CD4-positive, alpha-beta T cell treated with Interleukin-10 for 1 hour (primary cell): Measurements from ENCODE around the gene ERAP2.
"Not testable (repeated sequence)": the region's sequence is repeated elsewhere in the genome, so short reads cannot be mapped to it uniquely, and the experiment has no call there.

Experiments used
- DNase-seq: peaks from one replicate; pipeline ENCODE4 v3.0.0-alpha.2; 2020

ERAP2 gene

DNA sequence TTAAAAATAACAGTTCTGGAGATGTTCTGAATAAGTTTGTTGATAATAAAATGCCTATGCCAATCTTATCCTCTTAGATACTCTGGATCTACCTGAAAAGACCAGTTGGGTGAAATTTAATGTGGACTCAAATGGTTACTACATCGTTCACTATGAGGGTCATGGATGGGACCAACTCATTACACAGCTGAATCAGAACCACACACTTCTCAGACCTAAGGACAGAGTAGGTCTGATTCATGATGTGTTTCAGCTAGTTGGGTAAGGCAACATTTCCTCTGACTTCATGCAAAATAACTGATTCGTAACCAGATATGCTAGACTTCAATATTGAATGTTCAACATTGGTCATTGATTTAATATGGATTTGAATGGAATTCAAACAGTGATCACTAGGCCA lies 27.0 kb downstream of the ERAP2 start:
- DNase-seq, result no peak

DNA sequence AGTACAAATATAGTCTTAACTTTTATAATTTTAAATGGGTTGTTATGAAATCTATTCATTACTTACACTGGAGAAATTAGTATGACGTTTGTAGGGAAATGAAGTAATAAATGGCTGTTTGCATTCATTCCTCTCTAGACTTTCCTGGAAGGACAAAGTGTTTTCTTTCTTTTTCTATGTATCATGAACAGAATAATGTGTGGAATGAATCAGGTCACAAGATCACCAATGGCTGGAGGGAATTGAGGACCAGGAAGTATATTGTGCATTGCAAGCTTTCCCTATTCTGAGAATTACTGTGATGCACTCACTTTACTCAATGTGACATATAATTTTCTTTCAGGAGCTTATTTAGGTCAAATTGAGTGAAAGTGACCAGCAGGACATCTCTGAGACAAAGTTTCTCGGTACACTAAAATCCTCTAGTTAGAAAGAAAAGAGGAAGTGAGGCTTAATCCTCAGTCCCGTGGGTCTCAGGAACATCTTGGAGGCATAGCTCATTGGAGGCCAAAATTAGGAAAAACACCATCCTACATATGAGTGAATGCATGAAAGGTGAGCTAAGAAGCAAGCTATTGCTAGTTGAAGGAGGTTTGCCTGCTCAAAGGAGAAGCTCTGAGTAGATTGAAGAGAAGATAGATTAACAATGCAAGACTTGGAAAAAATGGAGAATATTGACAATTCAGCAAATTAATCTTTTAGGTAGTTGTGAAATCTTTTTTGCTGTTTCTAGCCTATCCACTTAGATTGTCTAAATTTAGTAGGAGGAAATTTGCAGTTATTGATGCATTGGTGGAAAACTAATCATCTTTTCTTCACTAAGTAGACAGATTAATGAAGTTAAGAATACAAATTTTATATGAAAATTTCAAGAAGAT lies 28.0 kb downstream of the ERAP2 start:
- DNase-seq, result no peak

DNA sequence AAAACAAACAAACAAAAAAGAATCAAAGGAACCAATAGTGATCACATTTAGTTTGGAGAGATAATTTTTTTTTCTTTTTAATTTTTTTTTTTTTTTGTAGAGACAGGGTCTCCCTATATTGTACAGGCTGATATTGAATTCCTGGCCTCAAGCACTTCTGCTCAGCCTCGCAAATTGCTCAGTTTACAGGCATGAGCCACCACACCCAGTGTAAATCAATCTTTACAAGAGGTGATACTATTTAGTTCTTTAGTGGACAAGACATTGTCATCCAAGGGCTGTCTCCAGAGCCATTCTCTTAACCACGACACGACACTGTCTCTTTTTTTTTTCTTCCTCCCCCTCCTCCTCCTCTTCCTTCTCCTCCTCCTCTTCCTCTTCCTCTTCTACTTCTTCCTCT lies 29.6 kb downstream of the ERAP2 start:
- no peak for DNase-seq

DNA sequence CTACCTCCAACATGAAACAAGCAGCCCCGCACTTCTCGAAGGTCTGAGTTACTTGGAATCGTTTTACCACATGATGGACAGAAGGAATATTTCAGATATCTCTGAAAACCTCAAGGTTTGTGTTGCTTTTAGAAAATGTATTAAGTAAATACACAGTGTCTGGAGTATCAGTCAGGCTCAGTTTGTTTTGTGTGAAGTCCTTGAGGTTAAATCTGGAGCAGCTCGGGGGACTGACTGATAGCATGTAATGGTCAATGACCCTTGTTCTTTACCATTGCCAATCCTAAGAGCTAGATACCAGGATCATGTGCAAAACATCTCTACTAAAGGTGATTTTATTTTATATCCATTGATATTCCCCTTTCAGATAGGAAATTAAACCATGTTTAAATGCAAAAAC lies 32.7 kb downstream of the ERAP2 start:
- no peak for DNase-seq

- no peak for DNase-seq
Observed at GRCh38 chr5:96909435-96909834, 33.1 kb downstream of the ERAP2 start.

GRCh38 chr5:96911139-96911538 lies 34.8 kb downstream of the ERAP2 start:
- DNase-seq, result no peak

DNA sequence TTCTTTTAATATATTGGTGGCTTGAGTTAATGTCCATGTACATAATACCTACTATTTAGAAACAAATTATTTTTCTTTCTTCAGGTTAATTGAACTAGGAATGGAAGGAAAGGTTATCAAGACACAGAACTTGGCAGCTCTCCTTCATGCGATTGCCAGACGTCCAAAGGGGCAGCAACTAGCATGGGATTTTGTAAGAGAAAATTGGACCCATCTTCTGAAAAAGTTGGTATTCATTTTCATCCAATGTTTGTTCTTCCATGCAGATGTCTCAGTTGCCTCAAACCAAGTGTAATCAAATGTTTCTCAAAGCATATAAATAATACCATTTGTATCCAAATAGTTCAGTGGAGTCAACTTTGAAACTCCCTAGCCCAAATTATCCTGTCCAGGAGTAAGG lies 36.9 kb downstream of the ERAP2 start:
- DNase-seq, result no peak

DNA sequence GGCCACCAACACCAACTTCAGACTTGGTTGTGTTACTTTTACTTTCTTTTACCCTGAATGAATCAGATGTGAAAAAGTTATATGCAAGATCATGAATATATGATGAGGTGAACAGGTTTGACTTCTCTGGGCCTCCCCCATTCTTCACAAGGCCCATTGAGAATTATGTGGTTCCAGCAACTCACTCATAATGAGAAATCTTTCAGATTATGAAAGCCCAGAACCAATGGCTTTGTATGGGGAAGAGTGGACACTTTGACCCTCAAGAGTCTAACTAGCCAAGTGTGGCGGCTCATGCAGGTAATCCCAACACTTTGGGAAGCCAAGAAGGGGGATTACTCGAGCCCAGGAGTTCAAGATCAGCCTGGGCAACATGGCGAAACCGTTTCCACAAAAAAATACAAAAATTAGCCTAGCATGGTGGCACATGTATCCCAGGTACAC lies 43.5 kb downstream of the ERAP2 start:
- DNase-seq, result no peak

DNA sequence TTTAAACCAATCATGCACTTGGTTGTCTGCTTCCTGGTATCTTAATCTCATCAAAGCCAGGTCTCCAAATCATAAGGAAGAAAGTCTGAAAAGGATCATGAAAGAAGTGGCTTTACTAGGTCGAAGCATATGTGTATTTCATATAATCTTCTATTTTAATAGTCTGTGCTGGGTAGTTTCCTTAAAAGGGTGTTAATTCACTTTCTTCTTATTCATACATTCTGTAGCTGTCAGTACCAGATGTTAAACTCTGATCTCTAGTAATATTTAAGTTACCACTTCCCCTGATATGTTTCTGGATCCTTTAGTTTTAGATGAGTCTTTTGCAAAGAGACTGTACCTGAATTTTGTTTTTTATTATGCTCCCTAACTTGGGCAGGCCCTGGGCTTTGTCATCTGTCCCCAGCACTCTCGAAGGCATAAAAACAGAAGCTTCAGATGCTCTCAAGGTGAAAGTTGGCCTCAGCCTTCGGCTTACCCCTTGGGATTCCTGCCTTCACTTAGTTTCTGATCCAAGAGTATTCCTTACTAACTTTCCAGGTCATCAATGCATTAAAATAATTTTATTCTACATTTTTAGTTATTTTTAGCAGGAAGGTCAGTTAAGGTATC lies 44.5 kb downstream of the ERAP2 start:
- DNase-seq, result no peak

- DNase-seq, result no peak
Observed at GRCh38 chr5:96922499-96923244, 46.4 kb downstream of the ERAP2 start.

- peak; percentile 17 for DNase-seq
Observed at GRCh38 chr5:96924016-96924443, 47.7 kb downstream of the ERAP2 start.

DNA sequence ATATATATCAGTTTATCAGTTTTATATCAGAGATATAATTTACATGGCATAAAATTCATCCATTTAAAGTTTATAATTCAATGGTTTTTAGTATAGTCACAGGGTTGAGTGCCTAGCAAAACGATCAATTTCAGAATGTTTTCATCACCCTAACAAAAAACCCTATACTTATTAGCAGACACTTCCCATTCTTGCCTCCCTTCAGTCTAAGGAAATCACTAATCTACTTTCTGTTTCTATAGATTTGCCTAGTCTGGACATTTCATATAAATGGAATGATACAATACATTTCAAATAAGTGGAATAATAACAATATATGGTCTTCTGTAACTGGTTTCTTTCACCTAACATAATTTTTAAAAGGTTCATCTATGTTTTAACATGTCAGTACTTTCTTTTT lies 50.0 kb downstream of the ERAP2 start:
- no peak for DNase-seq

GRCh38 chr5:96927008-96927407 lies 50.7 kb downstream of the ERAP2 start:
- DNase-seq, result no peak

GRCh38 chr5:96928931-96929708 lies 52.8 kb downstream of the ERAP2 start:
- DNase-seq, result peak; percentile 13

DNA sequence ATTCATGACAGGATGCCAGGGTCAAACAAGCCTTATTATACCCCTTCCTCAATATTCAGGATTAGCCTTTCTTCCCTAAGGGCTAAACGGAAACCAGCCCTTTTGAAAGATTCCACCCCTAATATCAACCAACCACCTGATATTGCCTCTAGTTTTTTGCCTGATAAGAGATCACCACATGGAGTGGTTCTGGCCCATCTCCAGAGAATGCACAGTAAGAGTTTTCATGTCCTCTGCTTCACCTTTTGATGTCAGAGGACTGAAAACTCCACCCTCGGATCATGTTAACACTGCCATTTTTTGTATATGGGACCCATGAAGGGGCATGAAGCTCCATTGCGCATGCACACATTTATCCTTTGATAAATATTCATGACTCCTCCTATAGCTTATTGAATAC lies 53.8 kb downstream of the ERAP2 start:
- no peak for DNase-seq

DNA sequence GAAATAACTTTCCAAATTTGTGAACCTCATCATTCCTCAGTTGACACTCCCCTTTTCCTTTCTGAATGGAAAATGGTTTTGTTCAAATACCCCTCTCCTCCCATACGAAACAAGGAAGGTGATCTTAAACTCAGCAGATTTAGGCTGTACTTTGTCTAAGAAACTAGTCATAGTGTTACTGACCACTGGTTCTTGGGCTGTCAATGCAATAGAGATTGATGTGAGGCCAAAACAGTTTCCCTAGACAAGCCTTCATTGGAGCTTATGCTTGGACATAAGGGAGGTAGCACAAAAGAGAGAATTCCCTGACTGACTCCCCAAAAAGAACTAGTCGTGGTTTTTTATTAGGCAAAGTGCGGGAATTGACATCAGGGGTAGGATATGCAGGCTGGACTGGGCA lies 54.3 kb downstream of the ERAP2 start:
- no peak for DNase-seq

- not testable (repeated sequence) for DNase-seq
Observed at GRCh38 chr5:96931037-96931436, 54.7 kb downstream of the ERAP2 start.

- DNase-seq, result no peak
Observed at GRCh38 chr5:96931605-96932004, 55.3 kb downstream of the ERAP2 start.

GRCh38 chr5:96932026-96932425 lies 55.7 kb downstream of the ERAP2 start:
- no peak for DNase-seq

DNA sequence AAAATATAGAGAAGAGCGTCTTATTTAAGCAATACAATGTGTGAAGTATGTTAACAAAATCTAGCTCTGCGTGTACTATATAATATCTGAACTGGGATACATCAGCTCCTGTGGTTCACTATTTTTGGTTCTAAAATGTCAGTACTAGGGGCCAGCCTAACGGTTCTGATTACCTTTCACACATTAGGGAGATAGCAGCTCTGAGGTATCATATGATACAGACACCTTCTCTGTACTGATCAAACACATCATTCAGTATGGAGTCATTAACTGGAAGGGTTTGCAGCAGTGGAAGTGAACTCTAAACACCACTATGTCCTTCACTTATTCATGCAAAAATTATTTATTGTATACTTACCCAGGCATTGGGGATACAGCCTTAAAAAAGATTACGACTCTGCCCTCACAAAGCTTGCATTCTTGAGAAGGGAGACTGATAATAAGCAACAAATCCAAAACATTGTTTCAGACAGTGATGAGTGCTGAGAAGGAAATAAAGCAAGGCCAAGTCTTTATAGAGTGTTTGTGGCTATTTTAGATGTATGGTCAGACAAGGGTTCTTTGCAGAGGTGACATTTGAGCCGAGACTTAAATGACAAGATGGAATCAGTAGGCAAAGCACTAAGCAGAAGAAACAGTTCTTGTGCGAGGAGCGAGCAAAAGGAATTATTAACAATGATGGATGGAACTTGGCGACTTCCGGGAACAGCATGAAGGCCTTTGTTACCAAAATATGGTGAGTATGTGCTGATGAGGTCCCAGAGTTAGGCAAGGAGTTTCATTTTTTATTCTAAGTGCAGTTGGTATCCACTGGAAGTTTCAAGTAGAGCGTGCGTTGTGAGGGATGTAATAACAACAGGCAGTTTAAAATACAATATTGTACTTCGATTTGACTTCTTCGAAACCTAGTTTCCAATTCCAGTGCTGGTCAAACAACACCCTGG lies 57.7 kb downstream of the ERAP2 start:
- no peak for DNase-seq

GRCh38 chr5:96934708-96935558 lies 58.6 kb downstream of the ERAP2 start:
- DNase-seq, result peak; percentile 96
